ENCODE results near the gene PSMC2.

GRCh38 chr7:103344453-103345149, 2.8 kb upstream of the PSMC2 start, which contains the start of gene DNAJC2:
- TF ChIP-seq CTCF (IDR thresholded peaks at IDR 0.05; ENCODE audit: low read length) (no peak), EZH2 (optimal IDR thresholded peaks at IDR 0.05; ENCODE audit: low read depth, low read length) (no peak)

Data from MM.1S (cell line).